Measurements from ENCODE around the gene CTLA4. TPM values are rescaled to one million over a fixed set of nuclear protein-coding genes. Genes with fewer than 3 reads are reported as not detected.
A peak's percentile ranks its signal among the peaks of the same experiment; 100 is the strongest.

CTLA4 gene
- total RNA-seq, 1 donor from 2014 or later = 0.11 TPM

- H3K27me3 ChIP-seq (ENCODE audit: low read depth) = no peaks in the 10 kb centered on the region
- no peak overlapping the region for H3K4me3 ChIP-seq
- no peaks in the 10 kb centered on the region for H3K9me3 ChIP-seq (replicated peaks)
- H3K36me3 ChIP-seq = no peaks in the 10 kb centered on the region
- no peak for TF ChIP-seq CTCF (IDR thresholded peaks at IDR 0.05; ENCODE audit: borderline replicate concordance)
- intact Hi-C loops (cut with micrococcal nuclease) = no loop called here
- peak overlapping the region; percentile 51 for H3K27ac ChIP-seq (replicated peaks)
- no peak for DNase-seq
- peaks cover 5% of the 10 kb centered on the region for H3K4me1 ChIP-seq
These were observed 26.7 kb downstream of the CTLA4 start for GRCh38 chr2:203894262-203894661.

- no peaks in the 10 kb centered on the region for H3K36me3 ChIP-seq
- no peak overlapping the region for H3K4me3 ChIP-seq
- no peak for DNase-seq
- H3K9me3 ChIP-seq (replicated peaks) = peaks cover 14% of the 10 kb centered on the region
- intact Hi-C loops (cut with micrococcal nuclease) = no loop called here
- H3K4me1 ChIP-seq = no peaks in the 10 kb centered on the region
- peak overlapping the region; percentile 42 for H3K27ac ChIP-seq (replicated peaks)
- TF ChIP-seq CTCF (IDR thresholded peaks at IDR 0.05; ENCODE audit: borderline replicate concordance) = no peak
- no peaks in the 10 kb centered on the region for H3K27me3 ChIP-seq (ENCODE audit: low read depth)
These were observed 30.0 kb downstream of the CTLA4 start for GRCh38 chr2:203897544-203897943.

GRCh38 chr2:203898657-203899056 lies 31.1 kb downstream of the CTLA4 start:
- no peak for TF ChIP-seq CTCF (IDR thresholded peaks at IDR 0.05; ENCODE audit: borderline replicate concordance)
- no peaks in the 10 kb centered on the region for H3K4me1 ChIP-seq

GRCh38 chr2:203900253-203900652 lies 32.7 kb downstream of the CTLA4 start:
- Histone ChIP-seq H3K4me3 (no peak overlapping the region), H3K27me3 (ENCODE audit: low read depth) (no peaks in the 10 kb centered on the region), H3K36me3 (no peaks in the 10 kb centered on the region), H3K27ac (replicated peaks) (no peak overlapping the region), H3K9me3 (replicated peaks) (peaks cover 25% of the 10 kb centered on the region), H3K4me1 (no peaks in the 10 kb centered on the region)
- intact Hi-C loops (cut with micrococcal nuclease) = loop anchor here (10.0 kb wide), 1 partner anchor 415 kb away; no protein-coding TSS in a partner anchor
- no peak for TF ChIP-seq CTCF (IDR thresholded peaks at IDR 0.05; ENCODE audit: borderline replicate concordance)
- DNase-seq = no peak

More at GRCh38 chr2:203898657-203899056, 31.1 kb downstream of the CTLA4 start:
- Histone ChIP-seq H3K36me3 (no peaks in the 10 kb centered on the region), H3K4me3 (no peak overlapping the region), H3K27ac (replicated peaks) (peak overlapping the region; percentile 42), H3K27me3 (ENCODE audit: low read depth) (no peaks in the 10 kb centered on the region), H3K9me3 (replicated peaks) (peaks cover 25% of the 10 kb centered on the region)
- DNase-seq = no peak
- intact Hi-C loops (cut with micrococcal nuclease) = no loop called here

- Histone ChIP-seq H3K9me3 (replicated peaks) (peaks cover 25% of the 10 kb centered on the region), H3K4me1 (peaks cover 10% of the 10 kb centered on the region), H3K27ac (replicated peaks) (no peak overlapping the region), H3K4me3 (no peak overlapping the region), H3K36me3 (no peaks in the 10 kb centered on the region), H3K27me3 (ENCODE audit: low read depth) (no peaks in the 10 kb centered on the region)
- DNase-seq = no peak
- TF ChIP-seq CTCF (IDR thresholded peaks at IDR 0.05; ENCODE audit: borderline replicate concordance) = no peak
- intact Hi-C loops (cut with micrococcal nuclease) = loop anchor here (10.0 kb wide), 1 partner anchor 419 kb away; no protein-coding TSS in a partner anchor
These were observed 36.5 kb downstream of the CTLA4 start for GRCh38 chr2:203904022-203904421.
